Esophagus (tissue), 2 donors: Measurements from ENCODE around the gene OVCA2. TPM values are rescaled to one million over a fixed set of nuclear protein-coding genes. Genes with fewer than 3 reads are reported as not detected.
"Not testable (repeated sequence)": the region's sequence is repeated elsewhere in the genome, so short reads cannot be mapped to it uniquely, and the experiment has no call there.

Experiments used
- H3K27ac ChIP-seq, 2 donors: one replicate each; pipeline ENCODE4 v1.5.1; 2013; ENCODE audit warnings: low read depth in 2 of 2, mild to moderate bottlenecking in 2 of 2, inconsistent platforms in 1 of 2, low read length in 1 of 2, moderate library complexity in 1 of 2
- H3K27me3 ChIP-seq, 2 donors: one replicate each; pipeline ENCODE4 v1.6.1; 2013; ENCODE audit warnings: low read length in 2 of 2, control low read depth in 1 of 2, mild to moderate bottlenecking in 1 of 2; ENCODE audit not compliant: insufficient read depth in 2 of 2, control insufficient read depth in 1 of 2
- H3K36me3 ChIP-seq, 2 donors: one replicate each; pipeline ENCODE4 v1.6.1; 2013; ENCODE audit warnings: low read length in 1 of 2; ENCODE audit not compliant: control insufficient read depth in 2 of 2, insufficient read depth in 2 of 2
- H3K4me1 ChIP-seq, 2 donors: one replicate each; pipeline ENCODE4 v1.6.1; 2013; ENCODE audit warnings: low read length in 1 of 2; ENCODE audit not compliant: control insufficient read depth in 2 of 2, insufficient read depth in 2 of 2
- H3K4me3 ChIP-seq, 2 donors: one replicate each; pipeline ENCODE4 v1.5.1; 2013; ENCODE audit warnings: low read length in 2 of 2, mild to moderate bottlenecking in 2 of 2, low read depth in 1 of 2, moderate library complexity in 1 of 2
- H3K9me3 ChIP-seq, 2 donors: one replicate each; pipeline ENCODE4 v1.6.1; 2013; ENCODE audit warnings: mild to moderate bottlenecking in 2 of 2, low read depth in 1 of 2, low read length in 1 of 2, moderate library complexity in 1 of 2; ENCODE audit not compliant: control insufficient read depth in 2 of 2, insufficient read depth in 1 of 2
- WGBS, 2 donors: extraction: QIAGEN DNeasy Blood & Tissue Kit; methylation state at CpG; one replicate each; pipeline ENCODE4 v1.1.7; 2013; 5-methylcytosine and 5-hydroxymethylcytosine counted together
- polyA plus RNA-seq, 2 donors: library from polyadenylated mRNA; stranded (reverse); fragments of 200-250 nt; gene quantifications; one replicate each; pipeline ENCODE4 v1.2.3, GENCODE V29; 2013
- donor health status: healthy with polysubstance abuse.
- donor health status: Bipolar disorder and iron deficiency.

The OVCA2 gene
- polyA plus RNA-seq, 2 donors = 38.4 to 55.6 TPM

DNA sequence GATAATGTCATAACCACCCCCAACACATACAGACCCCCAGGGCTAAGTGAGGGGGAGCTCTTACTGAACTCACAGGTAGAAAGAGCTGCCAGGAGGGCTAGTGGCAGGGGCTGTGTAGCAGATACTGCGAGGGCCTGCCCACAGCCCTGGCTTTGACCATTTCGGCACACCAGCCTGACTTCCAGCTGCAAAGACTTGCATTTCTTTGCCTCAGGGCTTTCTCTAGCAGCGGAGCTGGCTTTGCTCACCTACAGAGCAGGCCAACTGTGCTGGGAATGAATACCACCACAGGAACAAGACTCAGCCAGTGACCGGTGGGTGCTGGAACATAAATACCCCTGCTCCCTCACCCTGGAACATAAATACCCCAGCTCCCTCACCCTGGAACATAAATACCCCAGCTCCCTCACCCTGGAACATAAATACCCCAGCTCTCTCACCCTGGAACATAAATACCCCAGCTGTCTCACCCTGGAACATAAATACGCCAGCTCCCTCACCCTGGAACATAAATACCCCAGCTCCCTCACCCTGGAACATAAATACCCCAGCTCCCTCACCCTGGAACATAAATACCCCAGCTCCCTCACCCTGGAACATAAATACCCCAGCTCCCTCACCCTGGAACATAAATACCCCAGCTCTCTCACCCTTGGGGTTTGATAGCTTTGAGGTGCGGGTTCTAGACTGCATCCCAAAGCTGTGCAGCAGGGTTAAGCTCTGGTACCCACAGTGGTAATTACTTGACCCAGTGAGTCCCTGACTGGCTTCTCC lies 28.4 kb upstream of the OVCA2 start:
- peaks cover 3 to 12% of the 10 kb centered on the region in 2 donors for H3K4me1 ChIP-seq
- not testable (repeated sequence) for H3K27ac ChIP-seq

DNA sequence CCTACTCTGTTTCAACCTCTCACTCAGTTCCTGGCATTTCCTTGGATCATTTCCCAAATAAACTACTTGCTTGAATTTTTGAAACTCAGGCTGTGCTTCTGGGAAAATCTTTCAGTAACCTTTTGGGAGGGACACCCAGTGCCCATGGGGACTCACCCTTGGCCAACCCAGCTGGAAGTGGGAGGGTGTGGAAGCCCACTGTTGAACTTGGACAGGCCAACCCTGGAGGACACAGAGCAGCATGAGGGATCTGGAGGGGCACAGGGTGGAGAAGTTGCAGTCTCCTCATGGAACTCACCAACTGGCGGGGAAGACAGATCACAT lies 27.9 kb upstream of the OVCA2 start:
- peaks cover 5 to 16% of the 10 kb centered on the region in 2 donors for H3K4me1 ChIP-seq
- 98 to 100% methylated on average over 1 of the region's 1 CpG for WGBS, 2 donors
- no peak overlapping the region for H3K27ac ChIP-seq
- peaks cover 0 to 2% of the 10 kb centered on the region in 2 donors for H3K9me3 ChIP-seq
- H3K4me3 ChIP-seq = no peak overlapping the region
- H3K27me3 ChIP-seq = no peaks in the 10 kb centered on the region
- no peaks in the 10 kb centered on the region for H3K36me3 ChIP-seq

More for the DNA sequence above, 28.4 kb upstream of the OVCA2 start:
- not testable (repeated sequence) for H3K4me3 ChIP-seq, H3K27me3 ChIP-seq, H3K36me3 ChIP-seq, H3K9me3 ChIP-seq
- 73 to 83% methylated on average over 6 of the region's 6 CpGs for WGBS, 2 donors

DNA sequence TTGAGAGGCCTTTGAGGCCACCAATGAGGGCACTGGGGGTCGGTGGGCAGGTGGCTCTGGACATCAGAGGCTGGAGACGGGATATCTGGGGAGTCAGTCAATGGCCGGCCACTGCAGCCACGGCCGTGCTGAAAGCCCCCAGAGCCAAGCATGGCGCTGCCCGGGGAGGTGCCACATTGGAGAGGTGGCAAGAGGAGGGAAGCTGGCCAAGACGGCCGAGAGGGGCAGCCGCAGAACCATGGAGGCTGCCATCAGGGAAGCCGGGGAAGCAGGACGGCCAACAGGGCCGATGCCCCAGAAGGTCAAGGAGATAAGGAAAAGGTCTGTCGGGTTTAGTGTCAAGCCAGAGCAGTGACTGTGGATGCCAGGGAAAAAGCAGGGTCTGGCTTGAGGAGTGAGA lies 26.5 kb upstream of the OVCA2 start:
- peaks cover 0 to 2% of the 10 kb centered on the region in 2 donors for H3K9me3 ChIP-seq
- no peak overlapping the region for H3K27ac ChIP-seq
- no peak overlapping the region for H3K4me3 ChIP-seq
- peaks cover 6 to 17% of the 10 kb centered on the region in 2 donors for H3K4me1 ChIP-seq
- no peaks in the 10 kb centered on the region for H3K27me3 ChIP-seq
- 88% methylated on average over 14 of the region's 14 CpGs for WGBS, 2 donors
- H3K36me3 ChIP-seq = no peaks in the 10 kb centered on the region

DNA sequence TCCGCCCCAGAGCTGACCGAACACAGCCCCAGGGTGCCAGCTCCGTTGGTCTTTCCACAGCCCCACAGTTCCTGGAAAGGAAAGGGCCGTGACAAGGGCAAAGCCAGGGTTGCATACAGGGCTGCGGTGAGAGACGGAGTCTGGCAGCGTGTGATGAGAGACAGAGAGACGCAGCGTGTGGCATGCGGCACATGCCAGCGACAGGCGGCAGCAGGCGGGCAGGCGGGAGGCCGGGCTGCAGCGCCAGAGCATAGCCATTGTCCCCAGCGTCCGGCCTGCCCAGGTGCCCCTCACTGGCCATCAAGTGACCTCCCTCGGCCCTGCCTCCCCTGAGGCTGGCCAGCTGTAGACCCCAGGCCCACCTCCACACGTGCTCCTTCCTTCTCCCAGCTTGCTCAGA lies 25.3 kb upstream of the OVCA2 start:
- H3K9me3 ChIP-seq = peaks cover 0 to 2% of the 10 kb centered on the region in 2 donors
- H3K4me1 ChIP-seq = peaks cover 6 to 15% of the 10 kb centered on the region in 2 donors
- no peak overlapping the region for H3K4me3 ChIP-seq
- no peaks in the 10 kb centered on the region for H3K27me3 ChIP-seq
- 66 to 73% methylated on average over 20 of the region's 20 CpGs for WGBS, 2 donors
- no peaks in the 10 kb centered on the region for H3K36me3 ChIP-seq
- H3K27ac ChIP-seq = no peak overlapping the region

DNA sequence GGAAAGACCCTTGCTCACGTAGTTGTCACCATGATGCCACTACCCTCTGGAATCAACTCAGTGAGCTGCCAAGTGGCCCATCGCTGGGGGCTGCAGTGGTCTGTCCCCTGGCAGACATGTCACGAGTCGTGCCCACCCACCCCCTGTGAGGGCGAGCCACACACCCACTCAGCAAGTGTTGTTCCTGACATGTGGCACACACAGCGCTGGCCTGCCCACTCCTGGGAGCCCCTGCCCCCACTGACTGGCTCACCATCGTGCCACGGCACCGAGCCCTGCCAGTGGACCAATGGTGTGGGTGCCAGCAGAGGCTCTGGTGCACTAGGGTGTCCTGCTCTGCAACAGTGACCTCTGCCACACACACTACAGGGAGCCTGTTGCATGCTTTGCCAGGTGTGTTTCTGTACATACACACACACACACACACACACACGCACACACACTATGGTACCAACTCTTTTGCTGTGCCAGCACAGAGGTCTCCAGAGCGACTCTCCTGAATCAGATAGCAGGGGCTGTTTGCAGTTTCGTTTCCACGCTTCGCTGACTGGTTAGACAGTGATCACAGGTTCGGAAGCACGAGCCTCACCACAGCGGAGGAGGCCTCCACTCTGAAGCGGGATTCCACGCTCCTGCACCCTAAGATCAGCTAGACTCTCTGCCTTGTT lies 24.4 kb upstream of the OVCA2 start:
- no peak overlapping the region for H3K4me3 ChIP-seq
- no peaks in the 10 kb centered on the region for H3K36me3 ChIP-seq
- H3K27ac ChIP-seq = no peak overlapping the region
- no peaks in the 10 kb centered on the region for H3K27me3 ChIP-seq
- 82 to 88% methylated on average over 19 of the region's 19 CpGs for WGBS, 2 donors
- H3K4me1 ChIP-seq = peaks cover 6 to 12% of the 10 kb centered on the region in 2 donors
- H3K9me3 ChIP-seq = peaks cover 0 to 2% of the 10 kb centered on the region in 2 donors

DNA sequence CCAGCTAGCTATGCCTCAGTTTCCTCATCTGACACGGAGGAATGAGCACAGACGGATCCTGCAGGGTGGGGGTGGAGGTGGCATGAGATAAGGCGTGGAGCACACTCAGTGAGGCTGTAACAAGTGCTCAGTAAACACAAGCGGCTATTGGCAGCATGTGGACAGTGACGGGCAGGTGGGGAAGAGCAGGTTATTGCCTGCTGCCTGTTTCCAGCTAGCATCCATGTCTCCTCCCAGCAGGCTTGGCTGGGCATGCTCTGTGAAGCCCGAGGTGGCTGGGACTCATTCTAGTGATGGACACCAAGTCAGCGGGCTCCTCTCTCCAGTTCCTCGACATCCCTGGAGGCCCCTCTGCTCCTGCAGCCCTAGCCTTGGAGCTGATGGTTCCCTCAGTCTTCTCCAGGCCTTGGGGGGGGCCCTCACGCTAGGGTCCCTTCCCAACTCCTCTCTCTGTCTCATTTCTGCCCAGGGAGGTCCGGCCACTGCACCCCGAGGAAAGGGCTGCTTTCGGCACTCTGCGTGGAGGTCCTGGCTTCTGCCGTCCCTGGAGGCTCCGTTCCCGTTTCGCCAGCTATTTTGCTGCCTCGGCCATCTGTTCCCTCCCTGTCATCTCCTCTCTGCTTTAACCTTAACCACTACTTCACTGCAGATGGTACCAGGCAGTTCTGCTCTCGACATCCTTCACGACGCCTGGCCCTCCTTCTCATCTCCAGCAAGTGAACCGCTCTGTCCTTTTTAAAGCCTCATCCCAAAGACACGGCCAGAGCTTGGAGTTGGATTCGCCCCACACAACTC lies 22.9 kb upstream of the OVCA2 start:
- Histone ChIP-seq H3K27me3 (no peaks in the 10 kb centered on the region), H3K4me1 (peaks cover 6 to 12% of the 10 kb centered on the region in 2 donors)
- 71 to 72% methylated on average over 24 of the region's 24 CpGs for WGBS, 2 donors

DNA sequence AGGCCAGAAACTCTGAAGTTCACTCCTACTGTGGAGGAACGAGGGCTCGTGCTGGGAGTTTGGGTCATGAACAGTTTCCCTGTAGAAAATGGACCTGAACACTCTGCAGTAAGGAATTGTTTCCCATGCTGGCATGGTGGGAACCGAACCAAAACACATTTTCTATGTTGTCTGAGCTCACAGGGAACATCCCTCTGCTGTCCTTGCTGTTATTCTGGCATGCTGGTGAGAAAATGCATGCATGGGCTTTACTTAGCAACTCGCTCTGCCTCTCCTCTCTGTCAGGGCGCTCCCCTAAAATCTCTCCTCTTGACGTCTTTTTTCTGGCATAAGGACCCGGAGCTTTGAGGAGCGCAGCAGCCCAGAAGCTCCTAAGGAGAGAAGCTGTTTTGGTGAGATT lies 22.1 kb upstream of the OVCA2 start:
- H3K4me1 ChIP-seq = peaks cover 3 to 12% of the 10 kb centered on the region in 2 donors
- H3K9me3 ChIP-seq = peaks cover 0 to 2% of the 10 kb centered on the region in 2 donors
- H3K27ac ChIP-seq = no peak overlapping the region
- H3K4me3 ChIP-seq = no peak overlapping the region
- no peaks in the 10 kb centered on the region for H3K36me3 ChIP-seq
- H3K27me3 ChIP-seq = no peaks in the 10 kb centered on the region
- 74 to 83% methylated on average over 8 of the region's 8 CpGs for WGBS, 2 donors

More for the DNA sequence above, 22.9 kb upstream of the OVCA2 start:
- no peak overlapping the region for H3K4me3 ChIP-seq
- no peaks in the 10 kb centered on the region for H3K36me3 ChIP-seq
- peaks cover 0 to 2% of the 10 kb centered on the region in 2 donors for H3K9me3 ChIP-seq
- no peak overlapping the region for H3K27ac ChIP-seq

DNA sequence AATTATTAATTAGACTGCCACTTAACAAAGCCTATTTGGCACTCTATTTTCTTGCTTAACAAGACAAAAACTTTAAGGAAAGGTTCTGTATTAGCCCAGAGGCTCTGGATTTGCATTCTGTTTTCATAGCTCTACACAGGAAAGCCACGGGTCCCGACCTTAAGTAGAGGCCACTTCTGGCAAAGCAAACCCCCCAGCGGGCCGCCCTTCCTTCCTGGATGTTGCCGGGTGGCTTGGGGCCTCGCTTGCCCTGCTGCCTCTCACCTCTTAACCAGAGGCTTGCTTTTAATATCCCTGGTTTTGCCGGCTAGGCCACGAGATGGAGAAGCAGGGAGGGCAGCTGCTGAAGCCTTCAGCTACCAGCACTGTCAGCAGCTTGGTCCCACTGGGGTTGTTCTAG lies 21.1 kb upstream of the OVCA2 start:
- 47 to 64% methylated on average over 8 of the region's 8 CpGs for WGBS, 2 donors
- Histone ChIP-seq H3K9me3 (peaks cover 0 to 2% of the 10 kb centered on the region in 2 donors), H3K27me3 (no peaks in the 10 kb centered on the region), H3K36me3 (no peaks in the 10 kb centered on the region), H3K4me1 (peaks cover 4 to 14% of the 10 kb centered on the region in 2 donors), H3K27ac (no peak overlapping the region), H3K4me3 (no peak overlapping the region)

DNA sequence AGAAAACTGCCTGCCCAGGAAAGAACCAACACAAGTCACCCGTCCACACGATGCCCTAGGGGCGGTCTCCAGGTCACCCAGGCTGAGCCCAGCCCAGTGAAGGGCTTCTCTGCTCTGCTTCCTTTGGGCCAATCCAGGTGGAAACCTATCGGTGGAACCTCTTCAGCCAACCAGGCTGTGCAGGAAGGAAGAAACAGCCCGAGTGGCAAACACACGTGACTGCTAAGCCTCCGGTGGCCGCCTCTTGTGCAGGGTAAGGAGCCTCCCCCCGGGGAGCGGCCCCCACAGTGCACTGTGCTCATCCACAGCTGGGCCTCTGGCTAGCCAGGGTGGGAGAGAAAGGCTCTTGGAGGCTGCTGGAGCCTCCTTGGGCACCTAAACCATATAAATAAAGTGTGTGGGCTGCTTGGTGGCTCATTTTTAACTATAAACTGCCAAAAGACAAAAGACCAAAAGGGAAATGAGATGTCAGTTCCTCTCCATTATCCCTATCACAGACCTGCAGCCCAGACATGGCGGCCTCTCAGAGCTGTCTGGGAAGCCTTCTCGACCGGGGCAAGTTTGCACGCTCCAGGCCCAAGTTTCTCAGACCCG lies 19.1 kb upstream of the OVCA2 start:
- Histone ChIP-seq H3K9me3 (peaks cover 0 to 2% of the 10 kb centered on the region in 2 donors), H3K27me3 (no peaks in the 10 kb centered on the region), H3K36me3 (no peaks in the 10 kb centered on the region), H3K4me3 (no peak overlapping the region), H3K27ac (no peak overlapping the region), H3K4me1 (peaks cover 7 to 8% of the 10 kb centered on the region in 2 donors)
- 74 to 80% methylated on average over 15 of the region's 15 CpGs for WGBS, 2 donors
